HCT116 (cell line): ENCODE results near the gene IFNA21.
"Not testable (repeated sequence)": the region's sequence is repeated elsewhere in the genome, so short reads cannot be mapped to it uniquely, and the experiment has no call there.

Experiments used
- CTCF ChIP-seq, 3 experiments: fragments of 200-600 bp in 1 of 3; sonication (generic) in 1 of 3; IDR thresholded peaks in 2 of 3; conservative IDR thresholded peaks in 1 of 3; 2 replicates each; pipeline ENCODE4 v1.5.1; 2012 to 2017; ENCODE audit warnings: low read depth in 2 of 3, low read length in 2 of 3, antibody characterized with exemption in 1 of 3, borderline replicate concordance in 1 of 3, control low read depth in 1 of 3, mild to moderate bottlenecking in 1 of 3, mixed read lengths in 1 of 3, mixed run types in 1 of 3, moderate library complexity in 1 of 3; ENCODE audit not compliant: insufficient read depth in 1 of 3
- EZH2 ChIP-seq: fragments of 200-600 bp; sonication (generic); IDR thresholded peaks from 2 replicates; pipeline ENCODE4 v1.6.1; 2017; ENCODE audit warnings: antibody characterized with exemption, mixed run types
- EZH2phosphoT487 ChIP-seq: fragments of 200-600 bp; IDR thresholded peaks from 2 replicates; pipeline ENCODE4 v1.6.1; 2018; ENCODE audit warnings: antibody characterized with exemption, borderline replicate concordance
- JUND ChIP-seq: IDR thresholded peaks from 2 replicates; pipeline ENCODE4 v1.6.1; 2012
- POLR2A ChIP-seq: IDR thresholded peaks from 2 replicates; pipeline ENCODE4 v1.7.0; 2011; ENCODE audit warnings: borderline replicate concordance; ENCODE audit not compliant: insufficient read depth, insufficient read length; ENCODE audit errors: extremely low read depth
- RAD21 ChIP-seq: IDR thresholded peaks from 2 replicates; pipeline ENCODE4 v1.6.1; 2012; ENCODE audit warnings: low read depth, mild to moderate bottlenecking
- REST ChIP-seq: IDR thresholded peaks from 2 replicates; pipeline ENCODE4 v1.6.1; 2012; ENCODE audit warnings: low read depth
- SRF ChIP-seq: IDR thresholded peaks from 2 replicates; pipeline ENCODE4 v1.6.1; 2012; ENCODE audit warnings: low read depth
- TCF7L2 ChIP-seq: IDR thresholded peaks from 2 replicates; pipeline ENCODE4 v1.7.0; 2011; ENCODE audit warnings: borderline replicate concordance, inconsistent platforms; ENCODE audit not compliant: insufficient read depth, insufficient read length; ENCODE audit errors: extremely low read depth
- YY1 ChIP-seq: IDR thresholded peaks from 2 replicates; pipeline ENCODE4 v1.6.1; 2011; ENCODE audit warnings: low read length, low read depth, moderate library complexity, mild to moderate bottlenecking; ENCODE audit not compliant: insufficient replicate concordance; ENCODE audit errors: extremely low read depth
- ZNF274 ChIP-seq: fragments of 200-500 bp; sonication (Bioruptor generic); IDR thresholded peaks from 2 replicates; pipeline ENCODE4 v1.6.1; 2014; ENCODE audit warnings: mild to moderate bottlenecking, low read depth, low read length, inconsistent platforms

- TF ChIP-seq POLR2A; REST; CTCF (IDR thresholded peaks at IDR 0.05 in 2 of 3, conservative IDR thresholded peaks at IDR 0.05 in 1 of 3; ENCODE audit: borderline replicate concordance in 1 of 3, insufficient read depth in 1 of 3, low read depth in 2 of 3, low read length in 2 of 3); JUND; YY1; ZNF274; EZH2; TCF7L2; RAD21; EZH2phosphoT487; SRF: not testable (repeated sequence)
These were observed 44.3 kb upstream of the IFNA21 start for GRCh38 chr9:21210782-21211181.
